ENCODE results near the gene CYP19A1.

The CYP19A1 gene

DNA sequence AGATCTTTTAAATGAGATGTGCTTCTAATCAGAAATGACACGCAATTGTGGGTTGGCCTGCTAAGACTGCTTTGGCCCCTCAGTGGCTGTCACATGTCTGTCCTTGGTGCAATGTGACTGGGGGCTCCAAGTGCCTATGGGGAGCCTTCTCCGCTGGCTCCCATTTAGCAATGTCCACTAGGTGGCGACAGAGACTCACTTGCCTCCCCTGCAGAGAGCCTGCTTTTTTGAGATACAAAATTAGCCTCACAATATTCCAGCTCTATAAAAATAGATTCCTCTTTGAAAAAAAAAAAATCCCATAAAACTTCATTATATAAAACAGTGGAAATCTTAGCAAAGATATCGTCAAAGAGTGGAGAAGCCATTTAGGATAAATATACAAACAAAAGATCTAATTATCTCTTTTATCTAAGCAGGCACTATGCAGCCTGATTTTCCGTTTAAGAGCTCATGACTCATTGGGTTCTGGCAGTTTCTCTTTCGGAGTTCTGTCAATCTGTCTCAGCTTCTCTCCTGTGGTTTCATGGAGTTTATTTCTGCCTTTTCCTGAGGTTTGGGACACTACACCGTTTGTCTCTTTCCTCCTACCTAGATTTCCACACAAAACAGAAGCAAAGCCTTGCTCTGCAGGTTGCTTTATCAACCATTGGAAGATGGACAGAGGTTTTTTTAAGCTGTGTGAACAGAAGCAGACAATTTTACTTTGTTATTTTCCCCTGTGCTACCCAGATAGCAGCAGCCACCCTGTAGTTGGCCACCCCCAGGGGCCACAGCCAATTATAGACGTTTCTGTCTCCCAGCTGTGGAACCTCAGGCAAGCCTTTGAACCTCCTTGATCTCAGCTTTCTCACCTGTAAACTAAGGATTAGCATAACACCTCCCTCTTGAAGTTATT, 175.3 kb downstream of the CYP19A1 start (continued):
- TF ChIP-seq, protein P1, sequence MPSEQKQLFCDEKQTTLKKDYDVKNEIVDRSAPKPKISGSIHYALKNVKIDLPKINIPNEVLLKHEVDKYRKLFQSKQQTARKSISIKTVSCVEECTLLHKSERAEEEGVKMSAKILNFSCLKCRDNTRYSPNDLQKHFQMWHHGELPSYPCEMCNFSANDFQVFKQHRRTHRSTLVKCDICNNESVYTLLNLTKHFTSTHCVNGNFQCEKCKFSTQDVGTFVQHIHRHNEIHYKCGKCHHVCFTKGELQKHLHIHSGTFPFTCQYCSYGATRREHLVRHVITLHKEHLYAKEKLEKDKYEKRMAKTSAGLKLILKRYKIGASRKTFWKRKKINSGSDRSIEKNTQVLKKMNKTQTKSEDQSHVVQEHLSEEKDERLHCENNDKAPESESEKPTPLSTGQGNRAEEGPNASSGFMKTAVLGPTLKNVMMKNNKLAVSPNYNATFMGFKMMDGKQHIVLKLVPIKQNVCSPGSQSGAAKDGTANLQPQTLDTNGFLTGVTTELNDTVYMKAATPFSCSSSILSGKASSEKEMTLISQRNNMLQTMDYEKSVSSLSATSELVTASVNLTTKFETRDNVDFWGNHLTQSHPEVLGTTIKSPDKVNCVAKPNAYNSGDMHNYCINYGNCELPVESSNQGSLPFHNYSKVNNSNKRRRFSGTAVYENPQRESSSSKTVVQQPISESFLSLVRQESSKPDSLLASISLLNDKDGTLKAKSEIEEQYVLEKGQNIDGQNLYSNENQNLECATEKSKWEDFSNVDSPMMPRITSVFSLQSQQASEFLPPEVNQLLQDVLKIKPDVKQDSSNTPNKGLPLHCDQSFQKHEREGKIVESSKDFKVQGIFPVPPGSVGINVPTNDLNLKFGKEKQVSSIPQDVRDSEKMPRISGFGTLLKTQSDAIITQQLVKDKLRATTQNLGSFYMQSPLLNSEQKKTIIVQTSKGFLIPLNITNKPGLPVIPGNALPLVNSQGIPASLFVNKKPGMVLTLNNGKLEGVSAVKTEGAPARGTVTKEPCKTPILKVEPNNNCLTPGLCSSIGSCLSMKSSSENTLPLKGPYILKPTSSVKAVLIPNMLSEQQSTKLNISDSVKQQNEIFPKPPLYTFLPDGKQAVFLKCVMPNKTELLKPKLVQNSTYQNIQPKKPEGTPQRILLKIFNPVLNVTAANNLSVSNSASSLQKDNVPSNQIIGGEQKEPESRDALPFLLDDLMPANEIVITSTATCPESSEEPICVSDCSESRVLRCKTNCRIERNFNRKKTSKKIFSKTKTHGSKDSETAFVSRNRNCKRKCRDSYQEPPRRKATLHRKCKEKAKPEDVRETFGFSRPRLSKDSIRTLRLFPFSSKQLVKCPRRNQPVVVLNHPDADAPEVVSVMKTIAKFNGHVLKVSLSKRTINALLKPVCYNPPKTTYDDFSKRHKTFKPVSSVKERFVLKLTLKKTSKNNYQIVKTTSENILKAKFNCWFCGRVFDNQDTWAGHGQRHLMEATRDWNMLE (tag by site-specific recombination; conservative IDR thresholded peaks at IDR 0.05; ENCODE audit: low read depth): peak; percentile 27; the same call in 1 of the 2 replicates
- peak; percentile 36; the same call in 1 of the 2 replicates for TF ChIP-seq FEZF1 (tag by site-specific recombination; IDR thresholded peaks at IDR 0.05)
- no peak for TF ChIP-seq EGR2 (tag by site-specific recombination; IDR thresholded peaks at IDR 0.05; ENCODE audit: low read depth)
- peak; percentile 18; the same call in 1 of the 2 replicates for TF ChIP-seq GFI1B (tag by site-specific recombination; IDR thresholded peaks at IDR 0.05)
- no peak for TF ChIP-seq ZSCAN30 (tag by site-specific recombination; IDR thresholded peaks at IDR 0.05)
- TF ChIP-seq ZNF23 (tag by site-specific recombination; IDR thresholded peaks at IDR 0.05; ENCODE audit: borderline replicate concordance): no peak
- TF ChIP-seq, protein P2, sequence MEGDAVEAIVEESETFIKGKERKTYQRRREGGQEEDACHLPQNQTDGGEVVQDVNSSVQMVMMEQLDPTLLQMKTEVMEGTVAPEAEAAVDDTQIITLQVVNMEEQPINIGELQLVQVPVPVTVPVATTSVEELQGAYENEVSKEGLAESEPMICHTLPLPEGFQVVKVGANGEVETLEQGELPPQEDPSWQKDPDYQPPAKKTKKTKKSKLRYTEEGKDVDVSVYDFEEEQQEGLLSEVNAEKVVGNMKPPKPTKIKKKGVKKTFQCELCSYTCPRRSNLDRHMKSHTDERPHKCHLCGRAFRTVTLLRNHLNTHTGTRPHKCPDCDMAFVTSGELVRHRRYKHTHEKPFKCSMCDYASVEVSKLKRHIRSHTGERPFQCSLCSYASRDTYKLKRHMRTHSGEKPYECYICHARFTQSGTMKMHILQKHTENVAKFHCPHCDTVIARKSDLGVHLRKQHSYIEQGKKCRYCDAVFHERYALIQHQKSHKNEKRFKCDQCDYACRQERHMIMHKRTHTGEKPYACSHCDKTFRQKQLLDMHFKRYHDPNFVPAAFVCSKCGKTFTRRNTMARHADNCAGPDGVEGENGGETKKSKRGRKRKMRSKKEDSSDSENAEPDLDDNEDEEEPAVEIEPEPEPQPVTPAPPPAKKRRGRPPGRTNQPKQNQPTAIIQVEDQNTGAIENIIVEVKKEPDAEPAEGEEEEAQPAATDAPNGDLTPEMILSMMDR (tag by site-specific recombination; IDR thresholded peaks at IDR 0.05): peak; percentile 57
- 0 out of 2 replicates have a peak, but pooled peaks have one; percentile 25 for TF ChIP-seq ZNF558 (tag by site-specific recombination; IDR thresholded peaks at IDR 0.05)
- TF ChIP-seq GLIS1 (tag by site-specific recombination; IDR thresholded peaks at IDR 0.05): peak; percentile 73
- no peak for TF ChIP-seq ZNF274 (IDR thresholded peaks at IDR 0.05; ENCODE audit: low read length)
- TF ChIP-seq ZNF274 (tag by site-specific recombination; IDR thresholded peaks at IDR 0.05; ENCODE audit: borderline replicate concordance): no peak
- TF ChIP-seq ZNF350 (tag by site-specific recombination; IDR thresholded peaks at IDR 0.05): no peak

DNA sequence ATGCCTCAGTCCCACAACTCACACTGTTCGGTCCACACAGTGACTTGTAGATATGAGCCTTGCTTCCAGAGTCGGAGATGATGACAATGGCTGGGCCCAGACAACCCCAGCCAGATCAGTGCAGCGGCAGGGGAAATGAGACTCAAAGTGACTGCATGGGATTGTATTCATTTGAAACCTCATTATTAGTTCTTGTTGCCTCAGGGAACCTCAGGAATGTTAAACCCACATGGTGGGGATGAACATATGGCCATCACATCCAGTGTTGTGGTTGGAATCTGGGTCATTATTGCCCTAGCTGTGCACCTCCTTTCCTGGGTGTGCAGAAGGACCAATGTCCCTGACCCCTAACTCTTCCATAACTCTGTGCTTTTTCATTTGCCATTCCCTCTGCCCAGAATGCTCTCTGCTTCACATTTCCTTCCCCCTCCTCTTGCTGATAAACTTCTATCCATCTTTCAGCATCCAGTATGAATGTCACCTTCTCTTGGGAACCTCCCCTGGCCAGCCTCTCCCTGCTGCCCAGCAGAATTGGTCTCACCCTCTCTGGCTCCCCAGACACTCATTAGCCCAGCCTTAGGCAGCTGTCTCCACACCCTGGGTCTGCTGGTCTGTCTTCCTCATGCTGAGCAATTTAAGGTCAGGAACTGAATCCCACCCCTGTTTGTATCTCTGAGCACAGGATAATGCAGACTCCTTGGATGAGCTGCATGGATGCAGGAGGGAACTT, 176.7 kb downstream of the CYP19A1 start:
- CTCF ChIA-PET: interaction anchor here (0.7 to 4.3 kb wide), 14 partner anchors 9 to 1864 kb away, joined by 3 to 76 read pairs (median 14); no protein-coding TSS in a partner anchor
- Histone ChIP-seq H3K4me1 (ENCODE audit: control insufficient read depth, insufficient read depth, low read length) (no peaks in the 10 kb centered on the region), H3K27ac (ENCODE audit: extremely low read depth, low read depth, low read length) (no peak overlapping the region), H3K9me3 (ENCODE audit: control insufficient read depth, insufficient read depth, low read depth, low read length) (no peaks in the 10 kb centered on the region), H3K4me3 (ENCODE audit: low read depth, low read length) (no peak overlapping the region), H3K36me3 (ENCODE audit: control insufficient read depth in 2 of 2, insufficient read depth in 1 of 2, low read length in 2 of 2) (no peaks in the 10 kb centered on the region)
- TF ChIP-seq, protein P3, sequence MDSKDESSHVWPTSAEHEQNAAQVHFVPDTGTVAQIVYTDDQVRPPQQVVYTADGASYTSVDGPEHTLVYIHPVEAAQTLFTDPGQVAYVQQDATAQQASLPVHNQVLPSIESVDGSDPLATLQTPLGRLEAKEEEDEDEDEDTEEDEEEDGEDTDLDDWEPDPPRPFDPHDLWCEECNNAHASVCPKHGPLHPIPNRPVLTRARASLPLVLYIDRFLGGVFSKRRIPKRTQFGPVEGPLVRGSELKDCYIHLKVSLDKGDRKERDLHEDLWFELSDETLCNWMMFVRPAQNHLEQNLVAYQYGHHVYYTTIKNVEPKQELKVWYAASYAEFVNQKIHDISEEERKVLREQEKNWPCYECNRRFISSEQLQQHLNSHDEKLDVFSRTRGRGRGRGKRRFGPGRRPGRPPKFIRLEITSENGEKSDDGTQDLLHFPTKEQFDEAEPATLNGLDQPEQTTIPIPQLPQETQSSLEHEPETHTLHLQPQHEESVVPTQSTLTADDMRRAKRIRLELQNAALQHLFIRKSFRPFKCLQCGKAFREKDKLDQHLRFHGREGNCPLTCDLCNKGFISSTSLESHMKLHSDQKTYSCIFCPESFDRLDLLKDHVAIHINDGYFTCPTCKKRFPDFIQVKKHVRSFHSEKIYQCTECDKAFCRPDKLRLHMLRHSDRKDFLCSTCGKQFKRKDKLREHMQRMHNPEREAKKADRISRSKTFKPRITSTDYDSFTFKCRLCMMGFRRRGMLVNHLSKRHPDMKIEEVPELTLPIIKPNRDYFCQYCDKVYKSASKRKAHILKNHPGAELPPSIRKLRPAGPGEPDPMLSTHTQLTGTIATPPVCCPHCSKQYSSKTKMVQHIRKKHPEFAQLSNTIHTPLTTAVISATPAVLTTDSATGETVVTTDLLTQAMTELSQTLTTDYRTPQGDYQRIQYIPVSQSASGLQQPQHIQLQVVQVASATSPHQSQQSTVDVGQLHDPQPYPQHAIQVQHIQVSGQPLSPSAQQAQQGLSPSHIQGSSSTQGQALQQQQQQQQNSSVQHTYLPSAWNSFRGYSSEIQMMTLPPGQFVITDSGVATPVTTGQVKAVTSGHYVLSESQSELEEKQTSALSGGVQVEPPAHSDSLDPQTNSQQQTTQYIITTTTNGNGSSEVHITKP (tag by site-specific recombination; IDR thresholded peaks at IDR 0.05): peak; percentile 22; the same call in 1 of the 2 replicates
- TF ChIP-seq ZNF221 (tag by site-specific recombination; IDR thresholded peaks at IDR 0.05; ENCODE audit: borderline replicate concordance): no peak
- POLR2A ChIA-PET: no interaction called here
